ENCODE data around the gene TMEM247.

- TF ChIP-seq KAT7 (CRISPR knock-in tag; IDR thresholded peaks at IDR 0.05; ENCODE audit: borderline replicate concordance) (no peak), CREB1 (CRISPR knock-in tag; IDR thresholded peaks at IDR 0.05) (no peak), USF2 (CRISPR knock-in tag; IDR thresholded peaks at IDR 0.05) (no peak), FOXK1 (CRISPR knock-in tag; IDR thresholded peaks at IDR 0.05) (no peak)
Measured at GRCh38 chr2:46451131-46451711, 28.1 kb upstream of the TMEM247 start.

Measured in WTC11 (cell line).